SU-DHL-6 (cell line): ENCODE data around the gene VAPA.

Source experiments
- H2AFZ ChIP-seq: fragments of 200-600 bp; sonication (generic); 2 replicates; pipeline ENCODE4 v1.6.1; 2014; ENCODE audit warnings: low read depth, mild to moderate bottlenecking, moderate library complexity, mixed read lengths, antibody characterized with exemption, low read length; ENCODE audit not compliant: severe bottlenecking
- H3F3A ChIP-seq: fragments of 200-600 bp; shearing (Covaris generic); 2 replicates; pipeline ENCODE4 v1.6.0; 2016; ENCODE audit warnings: antibody characterized with exemption, mild to moderate bottlenecking; ENCODE audit not compliant: insufficient read depth
- H3K27ac ChIP-seq: fragments of 200-600 bp; sonication (generic); 2 replicates; pipeline ENCODE4 v1.5.1; 2016; ENCODE audit warnings: low read depth, mild to moderate bottlenecking, low read length, moderate library complexity, mixed read lengths
- H3K27me3 ChIP-seq: fragments of 200-600 bp; sonication (generic), shearing (Covaris generic); 2 replicates; pipeline ENCODE4 v1.6.0; 2014; ENCODE audit warnings: mild to moderate bottlenecking, low read length
- H3K36me3 ChIP-seq: fragments of 200-600 bp; sonication (generic); 2 replicates; pipeline ENCODE4 v1.6.1; 2014; ENCODE audit warnings: mild to moderate bottlenecking, low read length, mixed read lengths
- H3K4me2 ChIP-seq: fragments of 300-600, 200-600 bp; shearing (Covaris generic), sonication (generic); 2 replicates; pipeline ENCODE4 v1.6.0; 2014; ENCODE audit warnings: low read length, low read depth, mild to moderate bottlenecking; ENCODE audit not compliant: poor library complexity, severe bottlenecking
- H3K4me3 ChIP-seq: fragments of 200-600 bp; sonication (generic); 2 replicates; pipeline ENCODE4 v1.5.1; 2014; ENCODE audit warnings: antibody characterized with exemption, low read length, mild to moderate bottlenecking, mixed read lengths; ENCODE audit not compliant: insufficient read depth, poor library complexity, severe bottlenecking
- H3K79me2 ChIP-seq: fragments of 200-600 bp; sonication (generic); 2 replicates; pipeline ENCODE4 v1.6.1; 2014; ENCODE audit warnings: mild to moderate bottlenecking, low read length, moderate library complexity; ENCODE audit not compliant: insufficient read depth
- H3K9ac ChIP-seq: fragments of 200-600 bp; sonication (generic); 2 replicates; pipeline ENCODE4 v1.7.0; 2014; ENCODE audit warnings: mild to moderate bottlenecking, low read length
- H3K9me2 ChIP-seq: fragments of 200-600 bp; sonication (generic); replicated peaks from 2 replicates; pipeline ENCODE4 v1.6.1; 2014; ENCODE audit warnings: low read length; ENCODE audit not compliant: insufficient read depth
- H3K9me3 ChIP-seq: fragments of 200-600 bp; sonication (generic); 2 replicates; pipeline ENCODE4 v1.6.1; 2014; ENCODE audit warnings: low read length, mixed read lengths; ENCODE audit not compliant: insufficient read depth
- H4K20me1 ChIP-seq: fragments of 200-600 bp; sonication (generic); 2 replicates; pipeline ENCODE4 v1.6.1; 2014; ENCODE audit warnings: low read depth, mild to moderate bottlenecking, antibody characterized with exemption, low read length, moderate library complexity, mixed read lengths
- EZH2phosphoT487 ChIP-seq: fragments of 200-600 bp; sonication (generic), shearing (Covaris generic); conservative IDR thresholded peaks from 2 replicates; pipeline ENCODE4 v1.6.1; 2018; ENCODE audit warnings: mild to moderate bottlenecking, antibody characterized with exemption, low read length, moderate library complexity, mixed read lengths
- TF ChIP-seq, protein P1 (sequence below): fragments of 200-600 bp; sonication (generic); IDR thresholded peaks from one replicate; pipeline ENCODE4 v1.5.1; 2017; ENCODE audit warnings: antibody characterized with exemption, mild to moderate bottlenecking, low read length, moderate library complexity; ENCODE audit not compliant: insufficient read depth, poor library complexity, severe bottlenecking

Gene VAPA

DNA sequence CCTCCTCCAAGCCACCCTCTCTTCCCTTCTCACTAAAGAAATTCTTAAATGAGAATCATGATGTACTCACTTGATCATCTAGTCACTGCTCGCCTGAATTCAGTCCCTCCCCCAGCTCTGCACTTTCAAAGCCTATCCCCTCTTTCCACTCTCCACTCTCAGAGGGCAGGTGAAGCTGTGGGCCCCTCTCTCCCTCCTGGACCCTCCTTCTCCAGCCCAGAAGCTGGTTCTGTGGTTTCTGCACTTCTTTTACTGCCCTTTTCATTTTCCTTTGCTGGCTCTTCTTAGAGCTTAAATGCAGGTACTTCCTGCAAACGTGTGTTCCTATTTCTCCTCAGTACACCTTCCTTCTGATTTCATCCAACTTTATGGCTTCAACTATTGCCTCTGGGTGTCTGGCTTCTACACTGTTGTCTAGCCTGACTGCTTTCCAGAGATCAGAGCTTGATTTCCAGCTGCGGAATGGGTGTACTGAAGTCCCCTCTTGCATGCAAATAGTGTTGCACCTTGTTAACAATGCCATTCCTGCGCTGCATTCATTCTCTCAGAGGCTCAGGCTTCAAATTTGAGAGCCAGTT, 43.3 kb upstream of the VAPA start:
- no peak overlapping the region for H3K9ac ChIP-seq
- no peaks in the 10 kb centered on the region for H3K9me3 ChIP-seq
- H2AFZ ChIP-seq = no peak overlapping the region
- no peaks in the 10 kb centered on the region for H3K9me2 ChIP-seq
- H4K20me1 ChIP-seq = no peaks in the 10 kb centered on the region
- H3K4me2 ChIP-seq = no peak overlapping the region
- TF ChIP-seq, protein P1, sequence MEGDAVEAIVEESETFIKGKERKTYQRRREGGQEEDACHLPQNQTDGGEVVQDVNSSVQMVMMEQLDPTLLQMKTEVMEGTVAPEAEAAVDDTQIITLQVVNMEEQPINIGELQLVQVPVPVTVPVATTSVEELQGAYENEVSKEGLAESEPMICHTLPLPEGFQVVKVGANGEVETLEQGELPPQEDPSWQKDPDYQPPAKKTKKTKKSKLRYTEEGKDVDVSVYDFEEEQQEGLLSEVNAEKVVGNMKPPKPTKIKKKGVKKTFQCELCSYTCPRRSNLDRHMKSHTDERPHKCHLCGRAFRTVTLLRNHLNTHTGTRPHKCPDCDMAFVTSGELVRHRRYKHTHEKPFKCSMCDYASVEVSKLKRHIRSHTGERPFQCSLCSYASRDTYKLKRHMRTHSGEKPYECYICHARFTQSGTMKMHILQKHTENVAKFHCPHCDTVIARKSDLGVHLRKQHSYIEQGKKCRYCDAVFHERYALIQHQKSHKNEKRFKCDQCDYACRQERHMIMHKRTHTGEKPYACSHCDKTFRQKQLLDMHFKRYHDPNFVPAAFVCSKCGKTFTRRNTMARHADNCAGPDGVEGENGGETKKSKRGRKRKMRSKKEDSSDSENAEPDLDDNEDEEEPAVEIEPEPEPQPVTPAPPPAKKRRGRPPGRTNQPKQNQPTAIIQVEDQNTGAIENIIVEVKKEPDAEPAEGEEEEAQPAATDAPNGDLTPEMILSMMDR = no peak
- no peak for TF ChIP-seq EZH2phosphoT487
- H3K27ac ChIP-seq = no peak overlapping the region
- H3K4me3 ChIP-seq = no peak overlapping the region
- no peaks in the 10 kb centered on the region for H3F3A ChIP-seq
- no peaks in the 10 kb centered on the region for H3K27me3 ChIP-seq
- H3K36me3 ChIP-seq = no peaks in the 10 kb centered on the region
- no peaks in the 10 kb centered on the region for H3K79me2 ChIP-seq

DNA sequence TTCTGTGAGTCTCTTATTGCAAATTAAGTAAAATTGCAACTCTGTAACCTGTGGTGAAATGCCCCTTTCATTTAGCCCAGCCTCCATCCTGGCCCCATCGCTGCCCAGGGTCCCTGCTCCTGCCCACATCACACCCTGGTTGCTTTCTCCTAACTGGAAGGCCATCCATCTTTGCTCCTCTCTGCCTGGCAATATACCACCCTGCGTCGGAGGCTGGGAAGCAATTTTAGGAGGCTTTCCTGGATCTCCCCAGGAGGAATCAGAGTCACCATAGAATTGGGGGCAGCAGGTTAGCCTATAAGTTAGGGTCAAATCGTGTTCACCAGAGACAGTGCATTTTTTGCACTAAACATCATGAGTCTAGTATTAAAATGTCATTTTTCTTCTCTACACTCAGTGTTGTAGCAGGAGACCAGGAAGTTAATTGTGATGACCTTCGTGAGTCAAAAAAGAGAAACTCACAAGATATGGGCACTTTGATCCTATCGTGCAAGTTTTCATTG, 42.5 kb upstream of the VAPA start:
- Histone ChIP-seq H3K4me2 (no peak overlapping the region), H3K4me3 (no peak overlapping the region), H3K27me3 (no peaks in the 10 kb centered on the region), H4K20me1 (no peaks in the 10 kb centered on the region), H3K9me3 (no peaks in the 10 kb centered on the region), H3K9me2 (no peaks in the 10 kb centered on the region), H3F3A (no peaks in the 10 kb centered on the region), H3K27ac (no peak overlapping the region), H3K9ac (no peak overlapping the region), H3K36me3 (no peaks in the 10 kb centered on the region), H3K79me2 (no peaks in the 10 kb centered on the region), H2AFZ (no peak overlapping the region)
- TF ChIP-seq, protein P1 = no peak
- no peak for TF ChIP-seq EZH2phosphoT487

DNA sequence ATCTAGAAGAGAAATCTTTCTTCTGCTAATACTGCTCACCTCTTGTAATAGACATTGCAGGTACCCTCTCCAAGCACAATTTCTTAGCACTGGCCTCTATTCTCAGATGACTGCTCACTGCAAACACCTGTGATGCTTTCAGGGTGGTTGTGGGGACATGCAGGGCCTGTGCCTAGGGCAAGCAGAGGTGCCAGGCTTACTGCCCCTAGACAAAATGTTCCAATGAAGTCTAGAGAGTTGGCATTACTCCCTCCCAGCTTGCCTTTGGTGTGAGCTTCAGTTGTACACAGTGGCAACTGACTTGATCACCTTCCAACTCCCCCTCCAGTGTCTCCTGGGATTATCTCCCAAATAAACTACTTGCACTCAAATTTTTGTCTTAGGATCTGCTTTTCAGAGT, 41.0 kb upstream of the VAPA start:
- Histone ChIP-seq H3K36me3 (no peaks in the 10 kb centered on the region), H3K27ac (no peak overlapping the region)

More for the DNA sequence above, 41.0 kb upstream of the VAPA start:
- Histone ChIP-seq H3K9me2 (no peaks in the 10 kb centered on the region), H3K9ac (no peak overlapping the region), H3K4me3 (no peak overlapping the region), H3K79me2 (no peaks in the 10 kb centered on the region), H3F3A (no peaks in the 10 kb centered on the region), H2AFZ (no peak overlapping the region), H3K27me3 (no peaks in the 10 kb centered on the region), H4K20me1 (no peaks in the 10 kb centered on the region), H3K4me2 (no peak overlapping the region), H3K9me3 (no peaks in the 10 kb centered on the region)
- TF ChIP-seq EZH2phosphoT487 = no peak
- TF ChIP-seq, protein P1 = no peak
